ENCODE data around the gene TH.

The TH gene

DNA sequence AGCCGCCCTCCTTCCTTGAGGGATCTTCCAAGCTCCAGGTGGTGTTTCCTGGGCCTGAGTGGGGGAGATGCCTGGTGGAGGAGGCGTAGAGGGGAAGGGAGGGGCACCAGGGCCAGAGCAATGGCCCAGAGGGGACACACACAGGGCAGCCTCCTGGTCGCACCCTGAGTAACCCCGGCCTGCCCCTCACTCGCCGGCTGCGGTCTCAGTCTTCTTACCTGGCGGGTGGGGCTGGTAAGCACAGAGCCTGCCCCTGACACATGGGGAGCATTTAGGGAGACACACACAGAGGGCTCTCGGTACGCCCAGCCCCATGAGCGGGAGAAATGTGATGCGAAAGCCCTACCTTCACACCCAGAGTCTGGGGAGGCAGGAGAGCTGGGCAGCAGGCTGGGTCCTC is 56.3 kb downstream of the TH start:
- H3K4me3 ChIP-seq (ENCODE audit: low read depth, low read length) = no peak overlapping the region

DNA sequence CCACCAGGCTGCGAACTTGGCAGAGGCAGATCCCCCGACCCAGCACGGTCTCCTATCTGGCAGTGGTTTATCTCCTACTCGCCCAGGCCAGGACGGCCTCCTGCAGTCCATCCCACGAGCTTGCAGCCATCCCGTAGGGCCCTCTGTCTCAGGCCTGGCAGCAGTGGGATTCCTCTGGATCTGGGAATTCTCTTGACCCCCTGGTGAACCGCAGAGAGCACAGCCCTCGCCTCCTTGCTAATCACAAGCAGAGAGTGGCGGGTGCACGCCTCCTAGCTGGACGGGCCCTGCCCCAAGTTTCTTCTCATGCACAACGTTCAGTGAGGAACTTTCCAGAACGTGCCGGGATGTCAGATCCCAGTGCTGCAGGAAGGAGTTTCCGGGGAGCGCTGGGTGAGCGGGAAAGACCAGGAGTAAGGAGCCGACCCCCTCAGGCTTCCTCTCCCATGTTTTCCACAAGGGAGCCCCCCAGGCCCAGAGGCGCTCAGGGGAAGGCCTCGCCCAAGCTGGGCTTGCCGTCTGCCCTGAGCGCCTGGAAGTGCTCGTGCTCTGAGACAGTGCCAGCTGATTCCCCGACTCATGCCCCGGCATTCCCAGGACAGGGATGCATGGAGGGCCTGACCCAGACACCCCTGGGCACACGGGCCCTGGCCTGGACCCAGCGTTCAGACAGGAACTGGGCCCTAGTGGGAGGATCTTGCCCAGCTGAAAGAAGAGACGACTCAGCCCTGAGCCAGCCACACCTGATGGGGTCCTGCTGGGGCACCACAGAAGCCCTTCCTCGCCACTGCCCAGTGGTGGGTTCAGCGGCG is 57.0 kb downstream of the TH start:
- H3K4me3 ChIP-seq (ENCODE audit: low read depth, low read length) = no peak overlapping the region
